K562 (cell line): ENCODE results near the gene CALML6. TPM values are rescaled to one million over a fixed set of nuclear protein-coding genes. Genes with fewer than 3 reads are reported as not detected.

Source experiments
- ATAC-seq: fragments of 200-7000 bp; cut with Tn5 transposase; 3 replicates; pipeline ENCODE4 v1.9.1; 2020; ENCODE audit warnings: moderate library complexity
- BruUV-seq: library from RNA; stranded (reverse); fragments of 400-500 nt; replicated peaks from 2 replicates; lab custom pipeline; 2021; lab: Mats Ljungman, UMichigan
- CTCF ChIA-PET: fragments of 300-600 bp; formaldehyde crosslinking; extraction: SDS; loops from one replicate; lab custom pipeline; 2021; ENCODE audit warnings: low intra/inter-chr PET ratio; lab: Yijun Ruan, JAX
- POLR2A ChIA-PET: fragments of 300-600, 350-650 bp; sonication (Branson Sonifier 250); formaldehyde crosslinking; extraction: SDS; loops from one replicate; lab custom pipeline; 2021; ENCODE audit warnings: antibody characterized with exemption, inconsistent platforms; lab: Yijun Ruan, JAX
- DNase-seq, 4 experiments: peaks; one replicate each; pipeline versions ENCODE4 v3.0.0 to v3.0.0-alpha.2; 2011 to 2018; ENCODE audit warnings: low spot score in 3 of 4, mixed read lengths in 3 of 4; ENCODE audit errors: extremely low read depth in 1 of 4
- FAIRE-seq: peaks from 2 replicates; lab custom pipeline; 2011; peaks lifted over from hg19 to GRCh38; lab: Jason Lieb, UNC
- H2AFZ ChIP-seq: 2 replicates; pipeline ENCODE4 v1.6.0; 2011; ENCODE audit warnings: low read depth, low read length, control low read depth, inconsistent platforms
- H3K27ac ChIP-seq: fragments of 200-600 bp; 3 replicates; pipeline ENCODE4 v1.8.0; 2011; ENCODE audit warnings: low read depth, mild to moderate bottlenecking, control low read depth, inconsistent platforms, low read length, moderate library complexity, mixed read lengths; ENCODE audit errors: extremely low read depth
- H3K27me3 ChIP-seq, 2 experiments: fragments of 300-600 bp in 1 of 2; 2 replicates in 1 of 2; 3 replicates in 1 of 2; pipeline versions ENCODE4 v1.6.0 to v1.8.0; 2011; ENCODE audit warnings: inconsistent platforms in 2 of 2, low read length in 2 of 2, mild to moderate bottlenecking in 1 of 2, mixed read lengths in 1 of 2, moderate library complexity in 1 of 2; ENCODE audit not compliant: control insufficient read depth in 2 of 2, insufficient read depth in 2 of 2
- H3K36me3 ChIP-seq: fragments of 300-600 bp; 3 replicates; pipeline ENCODE4 v1.8.0; 2011; ENCODE audit warnings: mild to moderate bottlenecking, low read length, inconsistent platforms; ENCODE audit not compliant: control insufficient read depth, insufficient read depth
- H3K4me1 ChIP-seq, 2 experiments: fragments of 200-600 bp in 1 of 2; replicated peaks in 1 of 2; 2 replicates in 1 of 2; 3 replicates in 1 of 2; pipeline versions ENCODE4 v1.5.1 to v1.8.0; 2011; ENCODE audit warnings: inconsistent platforms in 2 of 2, low read length in 2 of 2, mild to moderate bottlenecking in 1 of 2, mixed read lengths in 1 of 2, moderate library complexity in 1 of 2; ENCODE audit not compliant: control insufficient read depth in 2 of 2, insufficient read depth in 2 of 2
- H3K4me2 ChIP-seq: 2 replicates; pipeline ENCODE4 v1.6.1; 2011; ENCODE audit warnings: low read length, control low read depth, inconsistent platforms, mixed read lengths; ENCODE audit not compliant: insufficient read depth
- H3K4me3 ChIP-seq: fragments of 200-600 bp; sonication (generic), shearing (Covaris generic); 2 replicates; pipeline ENCODE4 v1.5.1; 2016; ENCODE audit warnings: control low read depth, inconsistent platforms
- H3K79me2 ChIP-seq: fragments of 200-600 bp; 3 replicates; pipeline ENCODE4 v1.8.0; 2011; ENCODE audit warnings: low read length, inconsistent platforms; ENCODE audit not compliant: control insufficient read depth, insufficient read depth
- H3K9ac ChIP-seq, 2 experiments: 2 replicates each; pipeline versions ENCODE4 v1.6.0 to v1.6.1; 2011; ENCODE audit warnings: low read depth in 2 of 2, low read length in 2 of 2, control low read depth in 1 of 2, inconsistent platforms in 1 of 2, mild to moderate bottlenecking in 1 of 2, mixed read lengths in 1 of 2; ENCODE audit not compliant: insufficient read depth in 1 of 2
- H3K9me1 ChIP-seq: one replicate; pipeline ENCODE4 v1.6.0; 2011; ENCODE audit warnings: inconsistent platforms, mild to moderate bottlenecking, low read length, moderate library complexity; ENCODE audit not compliant: control insufficient read depth, insufficient read depth
- H3K9me3 ChIP-seq: replicated peaks from 2 replicates; pipeline ENCODE4 v1.5.1; 2011; ENCODE audit warnings: low read depth, low read length, inconsistent platforms; ENCODE audit not compliant: control insufficient read depth, insufficient read depth
- H4K20me1 ChIP-seq: replicated peaks from 2 replicates; pipeline ENCODE4 v1.6.1; 2011; ENCODE audit warnings: low read length, inconsistent platforms, mixed read lengths; ENCODE audit not compliant: control insufficient read depth, insufficient read depth
- E2F6 ChIP-seq, 2 experiments: IDR thresholded peaks; 2 replicates each; pipeline ENCODE4 v1.6.1; 2011; ENCODE audit warnings: borderline replicate concordance in 1 of 2, control low read depth in 1 of 2, low read depth in 1 of 2, low read length in 1 of 2, mild to moderate bottlenecking in 1 of 2, mixed read lengths in 1 of 2, moderate library complexity in 1 of 2; ENCODE audit not compliant: insufficient read depth in 1 of 2, insufficient read length in 1 of 2, poor library complexity in 1 of 2, severe bottlenecking in 1 of 2; ENCODE audit errors: extremely low read depth in 1 of 2
- FIP1L1 ChIP-seq: fragments of 200-400 bp; formaldehyde crosslinking; IDR thresholded peaks from 2 replicates; pipeline ENCODE4 v1.6.1; 2018; ENCODE audit warnings: mild to moderate bottlenecking, low read depth, low read length; ENCODE audit not compliant: poor library complexity, severe bottlenecking
- NR0B1 ChIP-seq: fragments of 450-650 bp; IDR thresholded peaks from one replicate; pipeline ENCODE4 v1.6.1; 2018; ENCODE audit warnings: mild to moderate bottlenecking, moderate library complexity; ENCODE audit not compliant: partially characterized antibody
- NRF1 ChIP-seq, 2 experiments: fragments of 450-650 bp; IDR thresholded peaks in 1 of 2; conservative IDR thresholded peaks in 1 of 2; 2 replicates each; pipeline ENCODE4 v1.6.1; 2014; ENCODE audit warnings: mild to moderate bottlenecking in 2 of 2
- SAP30 ChIP-seq: fragments of 200-600 bp; sonication (generic); IDR thresholded peaks from 2 replicates; pipeline ENCODE4 v1.6.1; 2012; ENCODE audit warnings: borderline replicate concordance, low read depth, mild to moderate bottlenecking, moderate library complexity, low read length, control low read depth, inconsistent platforms; ENCODE audit not compliant: insufficient read depth, poor library complexity, severe bottlenecking
- ZNF592 ChIP-seq: fragments of 450-650 bp; IDR thresholded peaks from 2 replicates; pipeline ENCODE4 v1.6.1; 2017; ENCODE audit warnings: antibody characterized with exemption, mild to moderate bottlenecking
- ZNF76 ChIP-seq: fragments of 250-450 bp; sonication (Bioruptor Pico); IDR thresholded peaks from 2 replicates; pipeline ENCODE4 v1.4.0; 2020; ENCODE audit warnings: mild to moderate bottlenecking, moderate library complexity, borderline replicate concordance
- WGBS: fragments of 100-300 bp; shearing (Covaris generic); methylation state at CpG from one replicate; pipeline ENCODE4 v1.1.6; 2016; ENCODE audit warnings: low coverage, mixed read lengths; ENCODE audit not compliant: insufficient coverage; ENCODE audit errors: missing lambda C conversion rate; 5-methylcytosine and 5-hydroxymethylcytosine counted together
- in situ Hi-C: fragments of 300-500 bp; cut with MboI; formaldehyde crosslinking; loops from 4 replicates; pipeline ENCODE4 v1.15.0; 2018; ENCODE audit warnings: inconsistent platforms, mixed read lengths
- intact Hi-C: fragments of 100-400 bp; cut with micrococcal nuclease; formaldehyde crosslinking; loops from 2 replicates; pipeline ENCODE4 v1.14.2; 2022
- polyA plus RNA-seq, 8 experiments: library from polyadenylated mRNA; depleted of rRNA in 4 of 8; stranded (reverse) in 5 of 8; unstranded in 3 of 8; fragments of >200 nt; fragmentation: Nextera tagmentation in 2 of 8; fragmentation: Illumina TruSeq in 1 of 8; extraction: Ambion mirVana in 2 of 8; extraction: Trizol in 1 of 8; gene quantifications; 2 replicates each; pipeline versions ENCODE4 v1.2.1 to v1.2.3, GENCODE V29; 2011 to 2014; ENCODE audit warnings: inconsistent platforms in 1 of 8, missing spikeins in 1 of 8
- total RNA-seq, 7 experiments: library from RNA; depleted of rRNA in 6 of 7; stranded (reverse); fragments of >200 nt in 6 of 7; fragmentation: Illumina TruSeq in 2 of 7; extraction: Trizol in 2 of 7; gene quantifications; 2 replicates each; pipeline versions ENCODE4 v1.2.1 to v1.2.3, GENCODE V29; 2011 to 2021; ENCODE audit warnings: low replicate concordance in 1 of 7

CALML6 gene
- total and polyA plus RNA-seq, 9 of the 15 experiments (the other 6 are each of a cell fraction or from before 2014, with no cell fraction given) = 0.14 TPM; not detected in 8

- Histone ChIP-seq H3K27me3 (no peaks in the 10 kb centered on the region), H3K27ac (peak overlapping the region; percentile 90), H4K20me1 (no peaks in the 10 kb centered on the region), H3K9ac (peak overlapping the region; percentile 90 to 99), H2AFZ (peak overlapping the region; percentile 97), H3K79me2 (peaks cover 7% of the 10 kb centered on the region; the same call in 2 of the 3 replicates), H3K9me1 (no peaks in the 10 kb centered on the region), H3K4me2 (peak overlapping the region; percentile 74), H3K4me1 (peaks cover 12 to 50% of the 10 kb centered on the region in 2 experiments; a peak in 4 of 5 replicates), H3K4me3 (peak overlapping the region; percentile 56), H3K9me3 (no peaks in the 10 kb centered on the region), H3K36me3 (no peaks in the 10 kb centered on the region)
- intact Hi-C loops (loop anchor here (5.0 kb wide), 1 partner anchor 396 kb away; the partner anchor contains the start of gene ATAD3A), in situ Hi-C loops (loop anchor here (5.0 kb wide), 1 partner anchor 121 kb away; no protein-coding TSS in a partner anchor)
- BruUV-seq = TSS peak; percentile 89
- no peak for DNase-seq
- peak; percentile 13 for ATAC-seq
- FAIRE-seq = no peak
- POLR2A ChIA-PET = interaction anchor here (1.1 to 2.4 kb wide), 6 partner anchors 9 to 128 kb away, joined by 3 to 10 read pairs (median 7); no protein-coding TSS in a partner anchor
- CTCF ChIA-PET = interaction anchor here (0.6 to 1.2 kb wide), 2 partner anchors 50 to 136 kb away, joined by 4 read pairs; no protein-coding TSS in a partner anchor
- 15% methylated on average over 21 of the region's 21 CpGs for WGBS
- TF ChIP-seq ZNF76 = peak; percentile 41; the same call in 1 of the 2 replicates
- TF ChIP-seq NR0B1 = no peak
- TF ChIP-seq SAP30 = peak; percentile 74
- TF ChIP-seq NRF1 (conservative IDR thresholded peaks at IDR 0.05 in 1 of 2, IDR thresholded peaks at IDR 0.05 in 1 of 2) = peak in 1 of 2 experiments; percentile 43; a peak in 1 of 4 replicates
- peak; percentile 42 for TF ChIP-seq ZNF592
- TF ChIP-seq E2F6 (IDR thresholded peaks at IDR 0.05; ENCODE audit: borderline replicate concordance in 1 of 2, extremely low read depth in 1 of 2, insufficient read depth in 1 of 2, insufficient read length in 1 of 2, low read depth in 1 of 2, low read length in 1 of 2, poor library complexity in 1 of 2, severe bottlenecking in 1 of 2) = peak; percentile 13 to 59
- TF ChIP-seq FIP1L1 = peak; percentile 25
These were observed 6.6 kb upstream of the CALML6 start for GRCh38 chr1:1908506-1908791.
